Activated naive CD4-positive, alpha-beta T cell treated with anti-CD3 and anti-CD28 coated beads, Interleukin-2, amount 50 U/mL, for 16 hours (primary cell): ENCODE measurements around the gene PUM2.

Experiments used
- DNase-seq: peaks from one replicate; pipeline ENCODE4 v3.0.0-alpha.2; 2020

Gene PUM2

DNA sequence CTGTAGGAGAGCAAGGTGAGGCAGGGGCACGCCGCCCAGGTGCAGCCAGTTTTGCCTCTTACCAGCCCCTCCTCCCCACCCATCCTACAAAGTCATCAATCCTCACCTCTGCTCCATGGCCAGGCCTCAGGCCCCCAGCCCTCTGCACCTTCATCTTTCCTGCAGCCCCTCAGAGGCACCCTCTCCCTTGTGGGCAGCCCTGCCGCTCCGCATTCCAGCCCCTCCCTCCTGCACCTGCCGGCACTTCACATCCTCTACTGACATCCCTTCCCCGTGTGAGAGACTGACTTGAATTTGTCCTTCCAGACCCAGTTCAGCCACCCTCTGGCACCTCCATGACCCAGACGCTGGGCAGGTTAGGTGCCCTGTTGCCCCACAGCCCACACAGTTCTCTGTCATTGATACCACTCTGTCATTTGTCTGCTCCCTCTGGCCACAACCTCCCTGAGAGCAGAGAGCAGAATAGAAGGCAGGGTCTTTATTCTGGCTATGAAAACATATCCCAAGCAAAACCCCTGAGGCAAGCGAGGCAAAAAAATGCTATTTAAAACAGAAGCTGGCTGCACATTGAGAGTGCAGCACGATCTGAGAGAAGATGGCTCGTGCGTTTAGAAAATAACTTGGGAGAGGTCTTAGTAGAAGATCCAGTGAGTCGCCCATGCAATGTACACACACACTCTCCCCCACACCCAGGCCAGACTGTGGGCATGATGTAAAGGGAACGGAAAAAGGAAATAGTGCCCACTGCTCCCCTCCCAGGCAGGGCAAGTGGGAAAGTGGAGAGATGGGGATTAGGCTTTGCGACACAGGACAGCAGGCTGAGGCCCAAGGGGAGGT is 151.6 kb downstream of the PUM2 start:
- no peak for DNase-seq
